Measurements from ENCODE around the gene FANCL.
"Not testable (repeated sequence)": the region's sequence is repeated elsewhere in the genome, so short reads cannot be mapped to it uniquely, and the experiment has no call there.

Gene FANCL

GRCh38 chr2:58240670-58241545 lies at the start of gene FANCL:
Gene FANCL, minus strand, starts transcription at chr2:58241325. Its CDS starts 12 bp downstream, at chr2:58241313.
- peak; percentile 62 for DNase-seq (ENCODE audit: low read depth, low spot score)

DNA sequence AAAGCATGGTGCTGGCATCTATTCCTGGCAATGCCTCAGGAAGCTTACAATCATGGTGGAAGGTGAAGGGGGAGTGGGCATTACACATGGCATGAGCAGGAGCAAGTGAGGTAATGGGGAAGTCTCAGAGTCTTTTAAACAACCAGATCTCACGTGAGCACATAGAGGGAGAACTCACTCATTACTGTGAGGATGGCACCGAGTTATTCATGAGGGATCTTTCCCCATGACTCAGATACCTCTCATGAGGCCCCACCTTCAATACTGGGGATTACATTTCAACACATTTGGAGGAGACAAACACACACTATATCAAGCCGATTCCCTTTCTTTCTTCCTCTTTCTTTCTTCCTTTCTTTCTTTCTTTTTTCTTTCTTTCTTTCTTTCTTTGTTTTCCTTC lies 47.9 kb upstream of the FANCL start:
- DNase-seq (ENCODE audit: low read depth, low spot score), result no peak

DNA sequence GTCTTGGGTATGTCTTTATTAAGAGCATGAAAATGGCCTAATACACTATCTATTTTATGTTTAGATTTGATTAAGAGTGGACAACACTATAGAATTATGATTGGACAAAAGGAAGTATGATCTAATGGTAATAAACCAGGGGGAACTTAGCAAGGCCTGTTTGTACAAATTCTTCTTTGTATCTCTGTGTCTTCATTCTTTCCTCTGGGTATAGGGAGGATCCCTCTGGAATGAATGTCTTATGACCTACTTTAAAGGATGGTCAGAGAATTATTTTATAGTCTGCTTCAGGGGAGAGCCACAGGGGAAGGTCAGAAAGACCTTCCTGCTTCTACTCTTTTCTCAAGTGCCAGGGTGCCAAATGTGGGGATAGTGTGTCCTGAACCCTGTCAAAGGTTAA lies 42.8 kb upstream of the FANCL start:
- no peak for DNase-seq (ENCODE audit: low read depth, low spot score)

GRCh38 chr2:58275144-58275543 lies 34.0 kb upstream of the FANCL start:
- DNase-seq (ENCODE audit: low read depth, low spot score), result not testable (repeated sequence)

GRCh38 chr2:58271826-58272225 lies 30.7 kb upstream of the FANCL start:
- no peak for DNase-seq (ENCODE audit: low read depth, low spot score)

GRCh38 chr2:58268685-58269084 lies 27.6 kb upstream of the FANCL start:
- DNase-seq (ENCODE audit: low read depth, low spot score), result no peak

GRCh38 chr2:58266211-58266610 lies 25.1 kb upstream of the FANCL start:
- DNase-seq (ENCODE audit: low read depth, low spot score), result no peak

GRCh38 chr2:58261209-58261608 lies 20.1 kb upstream of the FANCL start:
- DNase-seq (ENCODE audit: low read depth, low spot score), result no peak

- DNase-seq (ENCODE audit: low read depth, low spot score), result not testable (repeated sequence)
These were observed 17.3 kb upstream of the FANCL start for GRCh38 chr2:58258456-58258855.

DNA sequence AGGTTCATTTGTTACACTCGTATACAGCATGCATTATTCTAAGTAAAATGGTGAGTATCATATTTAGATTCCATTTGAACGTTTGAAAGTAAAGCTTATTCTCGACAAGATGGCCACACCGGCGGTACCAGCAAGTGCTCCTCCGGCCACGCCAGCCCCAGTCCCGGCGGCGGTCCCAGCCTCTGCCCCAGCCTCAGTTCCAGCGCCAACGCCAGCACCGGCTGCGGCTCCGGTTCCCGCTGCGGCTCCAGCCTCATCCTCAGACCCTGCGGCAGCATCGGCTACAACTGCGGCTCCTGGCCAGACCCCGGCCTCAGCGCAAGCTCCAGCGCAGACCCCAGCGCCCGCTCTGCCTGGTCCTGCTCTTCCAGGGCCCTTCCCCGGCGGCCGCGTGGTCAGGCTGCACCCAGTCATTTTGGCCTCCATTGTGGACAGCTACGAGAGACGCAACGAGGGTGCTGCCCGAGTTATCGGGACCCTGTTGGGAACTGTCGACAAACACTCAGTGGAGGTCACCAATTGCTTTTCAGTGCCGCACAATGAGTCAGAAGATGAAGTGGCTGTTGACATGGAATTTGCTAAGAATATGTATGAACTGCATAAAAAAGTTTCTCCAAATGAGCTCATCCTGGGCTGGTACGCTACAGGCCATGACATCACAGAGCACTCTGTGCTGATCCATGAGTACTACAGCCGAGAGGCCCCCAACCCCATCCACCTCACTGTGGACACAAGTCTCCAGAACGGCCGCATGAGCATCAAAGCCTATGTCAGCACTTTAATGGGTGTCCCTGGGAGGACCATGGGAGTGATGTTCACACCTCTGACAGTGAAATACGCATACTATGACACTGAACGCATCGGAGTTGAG lies 10.4 kb upstream of the FANCL start:
- not testable (repeated sequence) for DNase-seq (ENCODE audit: low read depth, low spot score)

DNA sequence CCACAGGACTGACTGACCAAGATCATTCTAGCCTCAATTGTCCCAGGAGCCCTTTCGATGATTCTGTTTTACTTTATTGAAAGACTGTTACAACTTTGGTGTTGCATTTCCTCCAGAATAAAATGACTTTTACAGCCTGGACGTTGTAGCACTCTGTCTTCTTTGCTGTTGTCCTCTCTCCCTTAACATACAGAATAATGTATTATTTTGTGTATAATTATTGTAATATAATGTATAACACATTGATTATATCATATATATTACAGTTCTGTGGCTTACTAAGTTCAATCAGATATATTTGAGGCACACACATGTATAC lies 380 bp upstream of the FANCL start:
- no peak for DNase-seq (ENCODE audit: low read depth, low spot score)

DNA sequence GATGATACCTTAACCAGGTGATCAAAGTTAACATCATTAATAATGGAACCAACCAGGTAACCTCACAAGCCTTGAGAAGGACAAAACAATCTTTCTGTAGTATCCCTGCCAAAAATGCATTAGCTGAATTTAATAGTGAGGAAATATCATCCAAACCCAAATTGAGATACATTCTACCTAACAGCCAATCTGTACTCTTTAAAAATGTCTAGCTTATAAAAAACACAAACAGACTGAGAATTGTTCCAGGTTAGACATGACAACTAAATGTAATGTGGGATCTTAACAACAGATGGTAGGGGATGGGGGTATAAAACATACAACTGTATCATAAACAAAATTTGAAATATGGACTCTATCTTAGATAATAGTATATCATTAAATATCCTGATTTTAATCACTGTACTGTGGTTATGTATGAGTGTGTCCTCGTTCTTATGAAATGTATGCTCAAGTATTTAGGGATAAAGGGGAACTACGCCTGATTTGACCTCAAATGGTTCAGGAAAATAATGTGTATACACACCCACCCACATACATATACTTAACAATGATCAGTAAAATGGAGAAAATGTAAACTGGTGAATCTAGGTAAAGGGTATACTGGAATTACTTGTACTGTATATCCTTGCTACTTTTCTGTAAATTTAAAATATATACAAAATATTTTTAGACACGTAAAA lies 1.7 kb downstream of the FANCL start:
- DNase-seq (ENCODE audit: low read depth, low spot score), result no peak

DNA sequence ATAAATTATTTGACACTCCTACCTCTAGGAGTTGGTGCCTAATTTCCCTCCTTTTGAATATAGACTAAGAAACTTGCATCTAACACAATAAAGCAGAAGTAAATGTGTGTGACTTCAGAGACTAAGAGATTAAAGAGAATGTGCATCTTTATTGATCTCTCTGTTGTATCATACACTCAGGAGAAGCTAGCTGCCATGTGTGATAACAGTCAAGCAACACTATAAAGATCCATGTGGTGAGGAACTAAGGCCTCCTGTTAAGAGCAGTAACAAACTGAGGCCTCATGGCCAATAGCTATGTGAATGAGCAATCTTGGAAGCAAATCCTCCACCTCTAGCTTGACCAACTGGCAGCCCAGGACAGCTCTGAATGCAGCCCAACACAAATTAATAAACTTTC lies 3.4 kb downstream of the FANCL start:
- no peak for DNase-seq (ENCODE audit: low read depth, low spot score)

GRCh38 chr2:58235984-58236383 lies 5.1 kb downstream of the FANCL start:
- no peak for DNase-seq (ENCODE audit: low read depth, low spot score)

DNA sequence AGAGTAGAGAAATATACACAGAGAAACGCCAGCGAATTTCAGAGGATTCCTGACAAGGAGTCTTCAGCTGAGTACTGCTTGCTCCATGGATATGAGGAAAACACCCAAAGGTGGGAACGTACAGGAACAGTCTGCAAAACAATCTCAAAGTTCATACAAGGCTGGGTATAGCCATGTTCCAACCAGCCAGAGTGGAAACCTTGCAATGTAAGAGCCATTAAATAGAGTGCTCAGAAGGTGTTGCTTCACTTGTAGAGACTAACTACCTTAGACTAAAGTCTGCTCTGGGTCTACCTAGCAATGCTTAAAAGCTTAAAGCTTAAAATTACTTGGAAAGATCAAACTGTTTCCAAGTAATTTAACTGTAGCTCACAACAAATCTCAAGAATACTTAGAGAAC lies 6.0 kb downstream of the FANCL start:
- DNase-seq (ENCODE audit: low read depth, low spot score), result no peak

DNA sequence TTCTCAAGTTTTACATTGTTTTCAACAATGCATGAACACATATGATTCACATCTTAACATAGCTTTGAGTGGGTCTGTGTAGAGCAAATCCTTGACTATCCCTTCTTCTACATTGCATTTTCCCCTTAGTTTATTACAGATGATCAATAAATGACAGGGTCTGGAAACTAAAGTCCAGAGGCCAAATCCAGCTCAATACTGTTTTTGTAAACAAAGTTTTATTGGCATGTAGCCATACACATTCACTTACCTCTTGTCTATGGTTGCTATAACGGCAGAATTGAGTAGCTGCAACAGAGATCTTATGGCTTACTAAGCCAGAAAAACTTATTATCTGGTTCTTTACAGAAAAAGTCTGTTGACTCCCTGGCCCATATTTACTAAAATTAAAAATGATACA lies 12.8 kb downstream of the FANCL start:
- no peak for DNase-seq (ENCODE audit: low read depth, low spot score)

DNA sequence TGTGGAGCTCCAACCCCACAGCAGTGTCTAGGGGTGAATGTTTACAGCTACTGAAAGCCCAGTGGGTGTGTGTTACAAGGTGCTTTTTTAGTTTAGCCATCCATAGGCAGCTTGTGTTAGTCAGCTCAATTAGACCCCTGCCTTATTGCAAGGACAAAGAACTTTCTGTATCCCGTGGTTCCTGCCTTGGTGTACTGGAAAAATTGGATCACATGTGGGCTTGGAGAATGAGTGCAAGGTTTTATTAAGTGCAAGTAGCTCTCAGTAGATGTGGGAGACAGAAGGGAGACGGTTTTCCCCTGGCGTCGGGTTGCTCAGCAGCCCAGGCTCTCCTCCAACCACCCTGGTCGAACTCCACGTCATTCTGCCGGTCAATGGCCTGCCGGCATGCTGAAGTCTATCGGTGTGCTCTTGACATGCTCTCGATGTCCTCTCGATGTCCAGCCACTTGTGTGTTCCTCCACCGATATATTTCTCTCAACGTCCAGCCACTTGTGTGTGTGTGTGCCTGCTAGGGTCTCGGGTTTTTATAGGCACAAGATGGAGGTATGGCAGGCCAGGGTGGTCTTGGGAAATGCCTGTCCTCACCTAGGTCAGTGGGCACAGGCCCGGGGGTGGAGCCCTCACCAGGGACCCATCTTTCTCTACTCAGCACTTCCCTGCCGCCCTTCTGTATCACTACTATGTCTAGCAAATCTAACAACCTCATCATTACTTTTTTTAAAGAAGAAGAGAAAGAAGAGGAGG lies 13.8 kb downstream of the FANCL start:
- DNase-seq (ENCODE audit: low read depth, low spot score), result no peak

DNA sequence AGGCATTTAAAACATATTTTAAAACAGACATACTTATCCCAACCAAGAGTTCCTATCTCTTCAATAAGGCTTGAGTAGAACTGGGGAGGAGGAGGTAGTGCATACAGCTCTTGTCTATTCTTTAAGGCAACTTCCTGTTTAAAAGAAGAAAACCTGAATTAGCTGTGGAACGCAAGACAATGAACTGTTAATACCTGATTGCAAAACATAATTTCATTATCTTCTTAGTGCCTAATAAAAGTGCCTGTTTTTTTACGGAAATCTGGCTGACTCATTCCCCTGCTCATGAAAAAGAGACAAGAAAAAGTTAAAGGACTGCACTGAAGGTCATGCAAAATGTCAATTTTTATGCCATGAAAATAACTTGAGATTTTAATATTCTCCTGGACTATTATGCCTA lies 19.2 kb downstream of the FANCL start:
- no peak for DNase-seq (ENCODE audit: low read depth, low spot score)

DNA sequence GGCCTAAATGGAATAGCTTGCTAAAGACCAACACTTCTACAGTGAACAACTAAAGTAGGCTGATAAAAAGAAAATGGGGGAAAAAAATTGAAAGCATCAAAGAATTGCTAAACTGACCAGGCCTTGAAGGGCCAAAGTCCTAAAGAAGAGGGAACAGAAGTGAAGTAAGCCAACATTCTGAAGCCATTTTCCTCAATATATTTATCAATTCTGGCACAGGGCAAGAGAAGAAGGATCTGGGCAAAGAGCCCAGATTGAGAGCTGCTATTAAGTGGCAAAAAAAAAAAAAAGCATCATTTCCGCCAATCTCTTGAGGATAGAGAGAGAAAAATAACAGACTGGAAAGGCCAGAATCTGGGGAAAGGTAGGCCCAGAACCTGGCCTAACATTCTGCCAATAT lies 25.7 kb downstream of the FANCL start:
- no peak for DNase-seq (ENCODE audit: low read depth, low spot score)

DNA sequence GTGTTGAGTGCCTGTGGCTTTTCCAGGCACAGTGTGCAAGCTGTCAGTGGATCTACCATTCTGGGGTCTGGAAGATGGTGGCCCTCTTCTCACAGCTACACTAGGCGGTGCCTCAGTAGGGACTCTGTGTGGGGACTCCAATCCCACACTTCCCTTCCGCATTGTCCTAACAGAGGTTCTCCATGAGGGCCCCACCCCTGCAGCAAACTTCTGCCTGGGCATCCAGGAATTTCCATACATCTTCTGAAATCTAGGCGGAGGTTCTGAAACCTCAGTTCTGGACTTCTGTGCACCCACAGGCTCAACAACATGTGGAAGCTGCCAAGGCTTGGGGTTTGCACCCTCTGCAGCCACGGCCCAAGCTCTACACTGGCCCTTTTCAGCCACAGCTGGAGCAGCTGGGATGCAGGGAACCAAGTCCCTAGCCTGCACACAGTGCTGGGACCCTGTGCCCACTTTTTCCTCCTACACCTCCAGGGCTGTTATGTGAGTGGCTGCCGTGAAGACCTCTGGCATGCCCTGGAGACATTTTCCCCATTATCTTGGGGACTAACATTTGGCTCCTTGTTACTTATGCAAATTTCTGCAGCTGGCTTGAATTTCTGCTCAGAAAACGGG lies 30.1 kb downstream of the FANCL start:
- DNase-seq (ENCODE audit: low read depth, low spot score), result not testable (repeated sequence)

DNA sequence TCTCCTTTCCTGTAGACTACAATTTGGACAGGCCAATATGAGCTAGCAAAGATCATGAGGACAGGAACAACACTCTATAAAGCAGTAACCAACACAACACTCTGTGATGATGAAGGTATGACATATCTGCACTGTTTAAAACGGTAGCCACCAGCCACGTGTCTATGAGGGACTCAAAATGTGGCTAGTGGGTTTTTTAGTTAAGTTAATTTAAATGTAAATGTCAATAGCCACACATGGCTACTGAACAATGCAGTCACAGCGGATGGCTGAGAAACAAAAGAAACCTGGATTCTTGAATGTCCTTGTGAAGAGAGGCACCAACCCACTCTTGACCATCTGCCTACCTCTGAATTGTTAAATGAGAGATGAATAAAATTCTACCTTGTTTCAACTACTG lies 33.9 kb downstream of the FANCL start:
- DNase-seq (ENCODE audit: low read depth, low spot score), result no peak
